KOPT-K1 (cell line): ENCODE measurements around the gene CRY2.

Experiments used
- H3K27ac ChIP-seq: fragments of 200-600 bp; sonication (generic); 2 replicates; pipeline ENCODE4 v1.5.1; 2016; ENCODE audit warnings: antibody characterized with exemption, mild to moderate bottlenecking, low read depth, low read length; ENCODE audit not compliant: poor library complexity, severe bottlenecking
- H3K36me3 ChIP-seq: fragments of 200-600 bp; sonication (generic); 2 replicates; pipeline ENCODE4 v1.5.1; 2017; ENCODE audit warnings: antibody characterized with exemption, mild to moderate bottlenecking, low read length, moderate library complexity; ENCODE audit not compliant: insufficient read depth
- H3K9me3 ChIP-seq: fragments of 200-600 bp; sonication (generic); 2 replicates; pipeline ENCODE4 v1.5.1; 2017; ENCODE audit warnings: antibody characterized with exemption, low read length, mild to moderate bottlenecking; ENCODE audit not compliant: insufficient read depth, poor library complexity, severe bottlenecking

CRY2 gene

GRCh38 chr11:45877221-45877620 is 29.9 kb downstream of the CRY2 start:
- no peak overlapping the region for H3K27ac ChIP-seq
- H3K36me3 ChIP-seq, result peaks cover 87% of the 10 kb centered on the region
- H3K9me3 ChIP-seq, result no peaks in the 10 kb centered on the region

GRCh38 chr11:45877845-45878244 is 30.6 kb downstream of the CRY2 start:
- Histone ChIP-seq H3K36me3 (peaks cover 85% of the 10 kb centered on the region), H3K9me3 (no peaks in the 10 kb centered on the region), H3K27ac (no peak overlapping the region)

- no peak overlapping the region for H3K27ac ChIP-seq
These were observed 32.8 kb downstream of the CRY2 start for GRCh38 chr11:45879803-45880686.

GRCh38 chr11:45880772-45881570 is 33.7 kb downstream of the CRY2 start:
- H3K27ac ChIP-seq, result no peak overlapping the region
- peaks cover 57% of the 10 kb centered on the region for H3K36me3 ChIP-seq
- no peaks in the 10 kb centered on the region for H3K9me3 ChIP-seq

More at GRCh38 chr11:45879803-45880686, 32.8 kb downstream of the CRY2 start:
- Histone ChIP-seq H3K9me3 (no peaks in the 10 kb centered on the region), H3K36me3 (peaks cover 67% of the 10 kb centered on the region)

GRCh38 chr11:45881708-45882368 is 34.6 kb downstream of the CRY2 start:
- no peaks in the 10 kb centered on the region for H3K9me3 ChIP-seq
- H3K36me3 ChIP-seq, result peaks cover 49% of the 10 kb centered on the region
- no peak overlapping the region for H3K27ac ChIP-seq

- peaks cover 27% of the 10 kb centered on the region for H3K36me3 ChIP-seq
- H3K27ac ChIP-seq, result no peak overlapping the region
- H3K9me3 ChIP-seq, result no peaks in the 10 kb centered on the region
These were observed 37.4 kb downstream of the CRY2 start for GRCh38 chr11:45884596-45885185.

- no peak within 1 kb of the TSS for H3K27ac ChIP-seq
- no peaks in the 10 kb centered on the region for H3K9me3 ChIP-seq
- peaks cover 20% of the 10 kb centered on the region for H3K36me3 ChIP-seq
These were observed 38.1 kb downstream of the CRY2 start, which contains the start of gene MAPK8IP1 for GRCh38 chr11:45885274-45885920. Gene MAPK8IP1 (plus strand): TSS chr11:45885651. CDS start chr11:45885821, 170 bp downstream.

GRCh38 chr11:45885921-45886721 is 38.8 kb downstream of the CRY2 start:
- Histone ChIP-seq H3K9me3 (no peaks in the 10 kb centered on the region), H3K27ac (no peak overlapping the region), H3K36me3 (peaks cover 13% of the 10 kb centered on the region)

- Histone ChIP-seq H3K27ac (no peak overlapping the region), H3K9me3 (no peaks in the 10 kb centered on the region), H3K36me3 (peaks cover 5% of the 10 kb centered on the region; the same call in 1 of the 2 replicates)
These were observed 39.7 kb downstream of the CRY2 start for GRCh38 chr11:45886816-45887520.

- H3K36me3 ChIP-seq, result no peaks in the 10 kb centered on the region; the same call in 1 of the 2 replicates
- H3K27ac ChIP-seq, result no peak overlapping the region
These were observed 40.3 kb downstream of the CRY2 start for GRCh38 chr11:45887587-45887986.

GRCh38 chr11:45889555-45889954 is 42.3 kb downstream of the CRY2 start:
- H3K27ac ChIP-seq, result no peak overlapping the region
- no peaks in the 10 kb centered on the region for H3K9me3 ChIP-seq
- H3K36me3 ChIP-seq, result no peaks in the 10 kb centered on the region

More at GRCh38 chr11:45887587-45887986, 40.3 kb downstream of the CRY2 start:
- no peaks in the 10 kb centered on the region for H3K9me3 ChIP-seq

- Histone ChIP-seq H3K36me3 (no peaks in the 10 kb centered on the region), H3K9me3 (no peaks in the 10 kb centered on the region), H3K27ac (no peak overlapping the region)
These were observed 42.7 kb downstream of the CRY2 start for GRCh38 chr11:45889966-45890365.

- no peaks in the 10 kb centered on the region for H3K9me3 ChIP-seq
- no peak overlapping the region for H3K27ac ChIP-seq
- H3K36me3 ChIP-seq, result no peaks in the 10 kb centered on the region
These were observed 43.7 kb downstream of the CRY2 start for GRCh38 chr11:45890886-45891550.
